Measurements from ENCODE around the gene ADSS1. TPM values are rescaled to one million over a fixed set of nuclear protein-coding genes. Genes with fewer than 3 reads are reported as not detected.

ADSS1 gene
- total RNA-seq, 1 experiment from 2014 or later = 3.7 TPM

- DNase-seq (ENCODE audit: low spot score) = peak; percentile 38
Measured at GRCh38 chr14:104732931-104733681, 9.1 kb downstream of the ADSS1 start.

GRCh38 chr14:104734051-104734587 lies 10.1 kb downstream of the ADSS1 start:
- DNase-seq (ENCODE audit: low spot score) = no peak

GRCh38 chr14:104734601-104734990 lies 10.6 kb downstream of the ADSS1 start:
- no peak for DNase-seq (ENCODE audit: low spot score)

- no peak for DNase-seq (ENCODE audit: low spot score)
Measured at GRCh38 chr14:104734991-104735779, 11.2 kb downstream of the ADSS1 start.

GRCh38 chr14:104735830-104736642 lies 12.0 kb downstream of the ADSS1 start:
- DNase-seq (ENCODE audit: low spot score) = no peak

GRCh38 chr14:104738375-104739019 lies 14.5 kb downstream of the ADSS1 start:
- no peak for DNase-seq (ENCODE audit: low spot score)

- DNase-seq (ENCODE audit: low spot score) = no peak
Measured at GRCh38 chr14:104739026-104739425, 15.0 kb downstream of the ADSS1 start.

- DNase-seq (ENCODE audit: low spot score) = no peak
Measured at GRCh38 chr14:104739546-104740516, 15.8 kb downstream of the ADSS1 start.

- no peak for DNase-seq (ENCODE audit: low spot score)
Measured at GRCh38 chr14:104741108-104741802, 17.2 kb downstream of the ADSS1 start.

- DNase-seq (ENCODE audit: low spot score) = no peak
Measured at GRCh38 chr14:104741803-104742251, 17.8 kb downstream of the ADSS1 start.

- no peak for DNase-seq (ENCODE audit: low spot score)
Measured at GRCh38 chr14:104742586-104743455, 18.8 kb downstream of the ADSS1 start.

GRCh38 chr14:104743461-104744380 lies 19.7 kb downstream of the ADSS1 start:
- DNase-seq (ENCODE audit: low spot score) = peak; percentile 45

- DNase-seq (ENCODE audit: low spot score) = no peak
Measured at GRCh38 chr14:104744484-104744883, 20.5 kb downstream of the ADSS1 start.

- no peak for DNase-seq (ENCODE audit: low spot score)
Measured at GRCh38 chr14:104745431-104745830, 21.4 kb downstream of the ADSS1 start.

- DNase-seq (ENCODE audit: low spot score) = no peak
Measured at GRCh38 chr14:104746071-104746545, 22.1 kb downstream of the ADSS1 start.

GRCh38 chr14:104746934-104747481 lies 23.0 kb downstream of the ADSS1 start:
- no peak for DNase-seq (ENCODE audit: low spot score)

- DNase-seq (ENCODE audit: low spot score) = no peak
Measured at GRCh38 chr14:104747876-104748275, 23.8 kb downstream of the ADSS1 start.

Data from A172 (cell line).